ENCODE data around the gene BAIAP2L1. TPM values are rescaled to one million over a fixed set of nuclear protein-coding genes. Genes with fewer than 3 reads are reported as not detected.
A peak's percentile ranks its signal among the peaks of the same experiment; 100 is the strongest.

The BAIAP2L1 gene
- total RNA-seq, 1 experiment from 2014 or later = 60.9 TPM

DNA sequence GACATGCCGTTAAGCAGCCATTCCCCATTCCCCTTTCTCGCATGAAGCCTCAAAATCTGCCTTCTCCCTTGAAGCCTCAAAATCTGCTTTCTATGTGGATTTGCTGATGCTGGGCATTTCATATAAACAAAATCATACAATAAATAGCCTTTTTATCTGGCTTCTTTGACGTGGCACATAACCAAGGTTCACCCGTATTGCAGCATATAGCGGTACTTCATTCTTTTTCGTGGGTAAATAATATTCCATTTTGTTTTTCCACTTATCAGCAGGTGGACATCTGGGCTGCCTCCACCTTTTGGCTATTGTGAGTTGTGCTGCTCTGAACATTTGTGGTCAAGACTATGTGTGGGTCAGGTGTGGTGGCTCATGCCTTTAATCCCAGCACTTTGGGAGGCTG, 62.4 kb downstream of the BAIAP2L1 start:
- ChIA-PET POLR2A (no interaction called here), CTCF (no interaction called here)
- no peaks in the 10 kb centered on the region for H3K9me3 Mint-ChIP-seq (ENCODE audit: unreplicated experiment)
- no peak overlapping the region for H3K4me3 ChIP-seq (ENCODE audit: low read depth, low read length)
- no peak for DNase-seq
- H3K27me3 Mint-ChIP-seq (ENCODE audit: insufficient read depth, unreplicated experiment) = no peaks in the 10 kb centered on the region
- H3K27me3 ChIP-seq (replicated peaks; ENCODE audit: control insufficient read depth, insufficient read depth, low read length) = no peaks in the 10 kb centered on the region
- no peak overlapping the region for H3K4me3 Mint-ChIP-seq (ENCODE audit: unreplicated experiment)
- H3K36me3 Mint-ChIP-seq (ENCODE audit: insufficient read depth, unreplicated experiment) = peaks cover 43% of the 10 kb centered on the region
- peaks cover 13% of the 10 kb centered on the region; the same call in 1 of the 2 replicates for H3K4me1 ChIP-seq
- intact Hi-C loops (cut with micrococcal nuclease; ENCODE audit: unreplicated experiment) = no loop called here
- no TSS peak for BruUV-seq (replicated peaks)
- H3K4me1 Mint-ChIP-seq (ENCODE audit: low read depth, unreplicated experiment) = peaks cover 6% of the 10 kb centered on the region
- no peaks in the 10 kb centered on the region for H3K9me3 ChIP-seq
- H3K36me3 ChIP-seq (ENCODE audit: control insufficient read depth, insufficient read depth, low read length) = no peaks in the 10 kb centered on the region; the same call in 1 of the 2 replicates
- TF ChIP-seq, protein P1, sequence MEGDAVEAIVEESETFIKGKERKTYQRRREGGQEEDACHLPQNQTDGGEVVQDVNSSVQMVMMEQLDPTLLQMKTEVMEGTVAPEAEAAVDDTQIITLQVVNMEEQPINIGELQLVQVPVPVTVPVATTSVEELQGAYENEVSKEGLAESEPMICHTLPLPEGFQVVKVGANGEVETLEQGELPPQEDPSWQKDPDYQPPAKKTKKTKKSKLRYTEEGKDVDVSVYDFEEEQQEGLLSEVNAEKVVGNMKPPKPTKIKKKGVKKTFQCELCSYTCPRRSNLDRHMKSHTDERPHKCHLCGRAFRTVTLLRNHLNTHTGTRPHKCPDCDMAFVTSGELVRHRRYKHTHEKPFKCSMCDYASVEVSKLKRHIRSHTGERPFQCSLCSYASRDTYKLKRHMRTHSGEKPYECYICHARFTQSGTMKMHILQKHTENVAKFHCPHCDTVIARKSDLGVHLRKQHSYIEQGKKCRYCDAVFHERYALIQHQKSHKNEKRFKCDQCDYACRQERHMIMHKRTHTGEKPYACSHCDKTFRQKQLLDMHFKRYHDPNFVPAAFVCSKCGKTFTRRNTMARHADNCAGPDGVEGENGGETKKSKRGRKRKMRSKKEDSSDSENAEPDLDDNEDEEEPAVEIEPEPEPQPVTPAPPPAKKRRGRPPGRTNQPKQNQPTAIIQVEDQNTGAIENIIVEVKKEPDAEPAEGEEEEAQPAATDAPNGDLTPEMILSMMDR (IDR thresholded peaks at IDR 0.05; ENCODE audit: insufficient read depth in 1 of 2, low read depth in 1 of 2, low read length in 1 of 2, severe bottlenecking in 1 of 2, unreplicated experiment in 1 of 2) = no peak
- no peak overlapping the region for H3K27ac Mint-ChIP-seq (ENCODE audit: unreplicated experiment)

DNA sequence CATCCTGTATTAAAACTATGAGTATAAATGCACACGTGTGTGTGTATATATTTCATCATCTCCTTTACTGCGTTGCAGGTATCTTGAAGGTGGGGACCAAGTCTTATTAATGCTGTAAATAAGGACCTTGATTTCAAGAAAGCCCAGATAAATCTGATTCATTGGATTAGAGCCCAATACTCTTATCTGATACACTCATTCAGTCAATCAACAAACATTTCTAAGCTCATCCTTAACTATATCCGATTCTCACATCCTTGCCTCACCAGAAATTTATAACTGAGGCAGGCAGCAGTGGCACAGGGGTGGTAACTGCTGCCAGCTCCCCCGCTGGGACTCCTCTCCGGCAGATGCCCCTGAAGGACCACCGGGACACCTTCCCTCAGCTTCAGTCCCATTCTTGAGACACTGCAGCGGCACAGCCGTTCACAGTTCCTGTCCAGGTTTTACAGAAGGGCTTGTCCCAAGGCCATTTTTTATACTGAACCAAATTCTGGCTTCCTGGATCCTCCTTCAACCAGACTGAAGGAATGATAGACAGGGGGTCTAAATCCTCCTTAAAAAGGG, 65.4 kb downstream of the BAIAP2L1 start:
- no peaks in the 10 kb centered on the region for H3K27me3 ChIP-seq (replicated peaks; ENCODE audit: control insufficient read depth, insufficient read depth, low read length)
- peaks cover 14% of the 10 kb centered on the region for H3K9me3 ChIP-seq
- H3K4me1 ChIP-seq = peaks cover 7% of the 10 kb centered on the region
- DNase-seq = no peak
- ChIA-PET POLR2A (no interaction called here), CTCF (no interaction called here)
- Mint-ChIP-seq H3K9me3 (ENCODE audit: unreplicated experiment) (peaks cover 12% of the 10 kb centered on the region), H3K36me3 (ENCODE audit: insufficient read depth, unreplicated experiment) (peaks cover 62% of the 10 kb centered on the region), H3K27me3 (ENCODE audit: insufficient read depth, unreplicated experiment) (no peaks in the 10 kb centered on the region), H3K4me1 (ENCODE audit: low read depth, unreplicated experiment) (peaks cover 12% of the 10 kb centered on the region), H3K4me3 (ENCODE audit: unreplicated experiment) (no peak overlapping the region), H3K27ac (ENCODE audit: unreplicated experiment) (peak overlapping the region; percentile 47)
- no peaks in the 10 kb centered on the region; the same call in 1 of the 2 replicates for H3K36me3 ChIP-seq (ENCODE audit: control insufficient read depth, insufficient read depth, low read length)
- BruUV-seq (replicated peaks) = no TSS peak
- TF ChIP-seq, protein P1 (IDR thresholded peaks at IDR 0.05; ENCODE audit: insufficient read depth in 1 of 2, low read depth in 1 of 2, low read length in 1 of 2, severe bottlenecking in 1 of 2, unreplicated experiment in 1 of 2) = no peak
- intact Hi-C loops (cut with micrococcal nuclease; ENCODE audit: unreplicated experiment) = no loop called here
- no peak overlapping the region for H3K4me3 ChIP-seq (ENCODE audit: low read depth, low read length)

DNA sequence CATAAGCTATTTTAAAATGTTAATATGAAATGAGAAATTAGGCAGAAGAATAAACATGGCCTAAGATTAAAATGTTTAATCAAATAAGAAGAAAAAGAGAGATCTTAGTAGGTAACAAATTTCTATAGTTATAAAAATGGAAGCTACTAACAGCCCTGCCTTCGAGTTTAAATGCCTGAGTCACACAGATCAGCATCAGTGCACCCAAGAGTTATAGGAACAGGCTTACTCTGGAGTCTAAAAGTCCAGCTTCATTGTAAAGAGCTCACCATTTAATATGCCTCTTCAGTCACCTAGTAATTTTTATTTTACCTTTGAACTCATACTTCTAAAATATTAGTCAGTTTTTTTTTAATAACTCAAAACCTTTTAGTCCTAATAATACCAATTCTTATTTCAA, 66.8 kb downstream of the BAIAP2L1 start:
- TF ChIP-seq, protein P1 (IDR thresholded peaks at IDR 0.05; ENCODE audit: insufficient read depth in 1 of 2, low read depth in 1 of 2, low read length in 1 of 2, severe bottlenecking in 1 of 2, unreplicated experiment in 1 of 2) = no peak
- no peaks in the 10 kb centered on the region for H3K36me3 ChIP-seq (ENCODE audit: control insufficient read depth, insufficient read depth, low read length)
- H3K4me1 ChIP-seq = peaks cover 17% of the 10 kb centered on the region
- Mint-ChIP-seq H3K27me3 (ENCODE audit: insufficient read depth, unreplicated experiment) (no peaks in the 10 kb centered on the region), H3K9me3 (ENCODE audit: unreplicated experiment) (peaks cover 17% of the 10 kb centered on the region), H3K4me3 (ENCODE audit: unreplicated experiment) (no peak overlapping the region), H3K36me3 (ENCODE audit: insufficient read depth, unreplicated experiment) (peaks cover 66% of the 10 kb centered on the region), H3K27ac (ENCODE audit: unreplicated experiment) (no peak overlapping the region), H3K4me1 (ENCODE audit: low read depth, unreplicated experiment) (peaks cover 25% of the 10 kb centered on the region)
- intact Hi-C loops (cut with micrococcal nuclease; ENCODE audit: unreplicated experiment) = no loop called here
- ChIA-PET POLR2A (no interaction called here), CTCF (no interaction called here)
- peaks cover 14% of the 10 kb centered on the region for H3K9me3 ChIP-seq
- no peak overlapping the region for H3K4me3 ChIP-seq (ENCODE audit: low read depth, low read length)
- BruUV-seq (replicated peaks) = no TSS peak
- DNase-seq = no peak
- H3K27me3 ChIP-seq (replicated peaks; ENCODE audit: control insufficient read depth, insufficient read depth, low read length) = no peaks in the 10 kb centered on the region
